ENCODE data around the gene PASK. TPM values are rescaled to one million over a fixed set of nuclear protein-coding genes. Genes with fewer than 3 reads are reported as not detected.

Gene PASK
- total and polyA plus RNA-seq, 10 donors, result 8.0 to 35.6 (median 17.6) TPM

GRCh38 chr2:241188361-241189092 lies 39.3 kb upstream of the PASK start, which contains the start of gene ANO7:
Gene ANO7, plus strand, starts transcription at chr2:241188677. Its CDS starts 1,387 bp downstream, at chr2:241190064.
- H3K27ac ChIP-seq, result no peak within 1 kb of the TSS
- intact Hi-C loops (cut with DNase I; ENCODE audit: low total_unique reads), result no loop called here
- H3K9me3 ChIP-seq, result no peaks in the 10 kb centered on the region
- TF ChIP-seq CTCF (IDR thresholded peaks at IDR 0.05 in 8 of 11, conservative IDR thresholded peaks at IDR 0.05 in 3 of 11), result no peak
- TF ChIP-seq POLR2A (IDR thresholded peaks at IDR 0.05), result no peak
- TF ChIP-seq POLR2AphosphoS5 (IDR thresholded peaks at IDR 0.05), result no peak
- no peak for DNase-seq
- H3K36me3 ChIP-seq, result peaks cover 0 to 12% (median 3%) of the 10 kb centered on the region in 6 donors
- 72 to 87% (median 75%) methylated on average over 5 to 21 of the region's 21 CpGs for whole genome bisulfite sequencing, 5 donors
- H3K27me3 ChIP-seq (replicated peaks in 1 of 7), result peaks cover 0 to 17% (median 0%) of the 10 kb centered on the region in 7 donors
- peaks cover 0 to 12% (median 7%) of the 10 kb centered on the region in 6 donors for H3K4me1 ChIP-seq
- peak within 1 kb of the TSS in 1 of 8 donors; percentile 37 for H3K4me3 ChIP-seq

GRCh38 chr2:241187918-241188234 lies 38.6 kb upstream of the PASK start:
- 65 to 88% (median 80%) methylated on average over 4 of the region's 4 CpGs for WGBS, 5 donors
- H3K9me3 ChIP-seq, result no peaks in the 10 kb centered on the region
- no peak for DNase-seq
- H3K27me3 ChIP-seq (replicated peaks in 1 of 7), result peaks cover 0 to 17% (median 0%) of the 10 kb centered on the region in 7 donors
- no peak overlapping the region for H3K27ac ChIP-seq
- H3K4me1 ChIP-seq, result peaks cover 0 to 12% (median 7%) of the 10 kb centered on the region in 6 donors
- TF ChIP-seq POLR2A (IDR thresholded peaks at IDR 0.05), result no peak
- no peak for TF ChIP-seq POLR2AphosphoS5 (IDR thresholded peaks at IDR 0.05)
- no peak for TF ChIP-seq CTCF (IDR thresholded peaks at IDR 0.05 in 8 of 11, conservative IDR thresholded peaks at IDR 0.05 in 3 of 11)
- intact Hi-C loops (cut with DNase I; ENCODE audit: low total_unique reads), result no loop called here
- H3K36me3 ChIP-seq, result peaks cover 0 to 18% (median 9%) of the 10 kb centered on the region in 6 donors
- H3K4me3 ChIP-seq, result no peak overlapping the region

DNA sequence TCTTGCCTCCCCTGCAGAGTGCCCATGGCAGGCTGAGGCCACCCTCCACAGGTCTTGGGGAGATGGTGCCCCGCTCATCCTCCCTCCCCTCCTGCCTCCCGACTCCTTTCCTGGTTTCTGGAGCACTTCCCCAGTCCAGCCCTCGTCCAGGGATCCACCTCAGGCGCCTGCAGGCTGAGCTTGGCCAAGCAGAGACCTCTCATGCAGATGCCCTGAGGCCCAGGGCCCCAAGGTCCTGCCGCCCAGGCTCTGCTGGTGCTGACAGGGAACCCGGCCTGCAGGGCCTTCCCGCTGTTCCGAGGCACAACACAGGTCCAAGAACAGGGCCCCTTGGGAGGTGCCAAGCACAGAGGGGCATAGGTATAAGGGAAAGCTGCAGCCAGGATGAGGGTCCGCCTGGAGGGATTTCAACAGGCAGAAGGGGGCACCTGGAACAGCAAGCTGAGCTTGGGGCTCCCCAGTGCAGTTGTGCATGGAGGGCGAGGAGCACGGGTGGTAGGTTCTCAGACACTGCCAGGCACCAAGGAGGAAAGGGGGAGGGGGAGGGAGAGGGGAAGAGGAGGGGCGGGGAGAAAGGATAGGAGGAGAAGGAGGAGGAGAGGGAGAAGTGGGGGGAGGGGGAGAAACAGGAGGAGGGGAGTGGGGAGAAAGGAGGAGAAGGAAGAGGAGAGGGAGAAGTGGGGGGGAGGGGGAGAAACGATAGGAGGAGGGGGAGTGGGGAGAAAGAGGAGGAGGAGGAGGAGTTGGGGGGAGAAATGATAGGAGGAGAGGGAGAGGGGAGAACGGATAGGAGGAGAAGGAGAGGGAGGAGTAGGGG lies 38.0 kb upstream of the PASK start:
- Histone ChIP-seq H3K27me3 (replicated peaks in 1 of 7) (peaks cover 0 to 17% (median 0%) of the 10 kb centered on the region in 7 donors), H3K4me3 (no peak overlapping the region), H3K36me3 (peaks cover 0 to 24% (median 13%) of the 10 kb centered on the region in 6 donors), H3K9me3 (no peaks in the 10 kb centered on the region), H3K4me1 (peaks cover 0 to 12% (median 7%) of the 10 kb centered on the region in 6 donors), H3K27ac (no peak overlapping the region)
- no peak for DNase-seq
- intact Hi-C loops (cut with DNase I; ENCODE audit: low total_unique reads), result no loop called here
- TF ChIP-seq CTCF (IDR thresholded peaks at IDR 0.05 in 8 of 11, conservative IDR thresholded peaks at IDR 0.05 in 3 of 11) (no peak), POLR2AphosphoS5 (IDR thresholded peaks at IDR 0.05) (no peak), POLR2A (IDR thresholded peaks at IDR 0.05) (no peak)
- 69 to 77% (median 72%) methylated on average over 11 to 14 of the region's 14 CpGs for WGBS, 5 donors

- Histone ChIP-seq H3K9me3 (no peaks in the 10 kb centered on the region), H3K4me1 (peaks cover 0 to 12% (median 7%) of the 10 kb centered on the region in 6 donors), H3K27ac (no peak overlapping the region), H3K27me3 (replicated peaks in 1 of 7) (peaks cover 0 to 17% (median 0%) of the 10 kb centered on the region in 7 donors), H3K36me3 (peaks cover 0 to 38% (median 15%) of the 10 kb centered on the region in 6 donors), H3K4me3 (no peak overlapping the region)
- intact Hi-C loops (cut with DNase I; ENCODE audit: low total_unique reads), result no loop called here
- no peak for TF ChIP-seq CTCF (IDR thresholded peaks at IDR 0.05 in 8 of 11, conservative IDR thresholded peaks at IDR 0.05 in 3 of 11)
- peak in 1 of 3 donors; percentile 27 for TF ChIP-seq POLR2AphosphoS5 (IDR thresholded peaks at IDR 0.05)
- no peak for TF ChIP-seq POLR2A (IDR thresholded peaks at IDR 0.05)
- no peak for DNase-seq
- 61 to 80% (median 72%) methylated on average over 8 to 11 of the region's 11 CpGs for WGBS, 5 donors
Measured at GRCh38 chr2:241185961-241186360, 36.7 kb upstream of the PASK start.

Measured in spleen (tissue), 11 donors.